ENCODE results near the gene ZNF513.

The ZNF513 gene

DNA sequence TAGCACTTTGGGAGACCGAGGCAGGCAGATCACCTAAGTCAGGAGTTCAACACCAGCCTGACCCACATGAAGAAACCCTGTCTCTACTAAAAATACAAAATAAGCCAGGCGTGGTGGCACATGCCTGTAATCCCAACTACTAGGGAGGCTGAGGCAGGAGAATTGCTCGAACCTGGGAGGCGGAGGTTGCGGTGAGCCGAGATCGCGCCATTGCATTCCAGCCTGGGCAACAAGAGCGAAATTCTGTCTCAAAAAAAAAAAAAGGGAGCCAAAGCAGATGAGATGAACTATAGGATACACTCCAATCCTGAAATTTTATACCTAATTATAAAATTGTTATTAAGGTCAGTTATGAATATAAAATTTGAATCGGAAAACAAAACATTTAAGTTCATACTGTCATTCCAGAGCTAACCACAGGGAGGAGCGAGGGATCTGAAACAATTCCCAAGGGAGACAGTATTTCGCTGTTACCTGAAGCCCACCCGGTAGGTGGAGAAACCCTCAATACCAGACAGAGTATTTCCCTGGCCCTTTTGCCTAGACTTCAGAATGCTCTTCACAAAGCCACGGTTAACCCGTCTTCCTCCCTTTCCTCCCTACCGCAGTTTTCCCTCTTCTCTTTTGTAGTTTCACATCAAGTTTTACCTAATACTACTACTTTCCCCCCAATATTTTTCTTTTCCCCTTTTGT is 27.4 kb upstream of the ZNF513 start:
- DNase-seq (ENCODE audit: low read depth), result no peak
- TF ChIP-seq, protein P1, sequence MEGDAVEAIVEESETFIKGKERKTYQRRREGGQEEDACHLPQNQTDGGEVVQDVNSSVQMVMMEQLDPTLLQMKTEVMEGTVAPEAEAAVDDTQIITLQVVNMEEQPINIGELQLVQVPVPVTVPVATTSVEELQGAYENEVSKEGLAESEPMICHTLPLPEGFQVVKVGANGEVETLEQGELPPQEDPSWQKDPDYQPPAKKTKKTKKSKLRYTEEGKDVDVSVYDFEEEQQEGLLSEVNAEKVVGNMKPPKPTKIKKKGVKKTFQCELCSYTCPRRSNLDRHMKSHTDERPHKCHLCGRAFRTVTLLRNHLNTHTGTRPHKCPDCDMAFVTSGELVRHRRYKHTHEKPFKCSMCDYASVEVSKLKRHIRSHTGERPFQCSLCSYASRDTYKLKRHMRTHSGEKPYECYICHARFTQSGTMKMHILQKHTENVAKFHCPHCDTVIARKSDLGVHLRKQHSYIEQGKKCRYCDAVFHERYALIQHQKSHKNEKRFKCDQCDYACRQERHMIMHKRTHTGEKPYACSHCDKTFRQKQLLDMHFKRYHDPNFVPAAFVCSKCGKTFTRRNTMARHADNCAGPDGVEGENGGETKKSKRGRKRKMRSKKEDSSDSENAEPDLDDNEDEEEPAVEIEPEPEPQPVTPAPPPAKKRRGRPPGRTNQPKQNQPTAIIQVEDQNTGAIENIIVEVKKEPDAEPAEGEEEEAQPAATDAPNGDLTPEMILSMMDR (IDR thresholded peaks at IDR 0.05; ENCODE audit: low read depth, low read length, missing control alignments), result peak; percentile 35
- peak overlapping the region; percentile 95 for H3K4me3 ChIP-seq (ENCODE audit: low read depth, low read length)

DNA sequence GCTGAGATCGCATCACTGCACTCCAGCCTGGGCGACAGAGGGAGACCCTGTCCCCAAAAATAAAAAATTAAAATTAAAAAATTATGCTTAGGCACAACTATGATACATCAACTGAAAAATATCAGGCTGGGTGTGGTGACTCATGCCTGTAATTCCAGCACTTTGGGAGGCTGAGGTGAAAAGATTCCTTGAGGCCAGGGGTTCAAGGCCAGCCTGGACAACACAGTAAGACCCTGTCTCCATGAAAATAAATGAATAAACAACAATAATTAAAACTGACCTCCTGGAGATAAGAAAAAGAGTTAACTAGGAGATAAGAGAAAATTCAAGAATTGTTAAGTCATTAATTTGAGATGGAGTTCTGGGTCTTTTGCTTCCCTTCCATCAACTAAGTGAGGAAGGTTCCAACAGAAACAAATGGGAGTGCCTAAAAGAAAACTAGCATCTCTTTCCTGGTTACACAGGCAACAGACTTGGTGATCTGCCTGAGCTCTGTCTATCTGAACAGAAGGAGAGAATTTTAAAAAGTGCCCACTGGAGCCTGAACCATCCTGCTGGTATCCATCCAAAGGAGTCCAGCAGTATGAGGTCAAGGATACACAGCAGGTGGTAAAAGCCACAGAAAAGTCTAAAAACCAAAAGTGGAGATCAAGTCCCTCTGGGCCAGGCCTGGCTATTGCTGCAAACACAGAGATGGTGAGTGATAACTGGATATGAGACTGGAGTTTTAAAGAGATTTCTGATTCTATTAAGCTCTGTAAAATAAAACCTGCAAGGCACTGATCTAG is 20.0 kb upstream of the ZNF513 start:
- DNase-seq (ENCODE audit: low read depth), result no peak
- no peak overlapping the region for H3K4me3 ChIP-seq (ENCODE audit: low read depth, low read length)
- TF ChIP-seq, protein P1 (IDR thresholded peaks at IDR 0.05; ENCODE audit: low read depth, low read length, missing control alignments), result no peak

DNA sequence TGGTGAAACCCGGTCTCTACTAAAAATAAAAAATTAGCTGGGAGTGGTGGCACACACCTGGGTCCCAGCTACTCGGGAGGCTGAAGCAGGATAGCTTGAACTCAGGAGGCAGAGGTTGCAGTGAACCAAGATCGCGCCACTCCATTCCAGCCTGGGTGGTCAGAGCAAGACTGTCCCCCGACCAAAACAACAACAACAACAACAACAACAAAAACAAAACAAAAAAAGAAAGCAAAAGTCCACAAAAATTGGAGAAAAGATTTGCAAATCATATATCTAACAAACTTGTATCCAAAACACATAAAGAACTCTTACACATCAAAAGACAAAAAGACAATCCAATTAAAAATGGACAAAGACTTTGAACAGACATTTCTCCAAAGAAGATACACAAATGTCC is 18.4 kb upstream of the ZNF513 start:
- H3K4me3 ChIP-seq (ENCODE audit: low read depth, low read length), result no peak overlapping the region
- TF ChIP-seq, protein P1 (IDR thresholded peaks at IDR 0.05; ENCODE audit: low read depth, low read length, missing control alignments), result no peak
- DNase-seq (ENCODE audit: low read depth), result no peak

DNA sequence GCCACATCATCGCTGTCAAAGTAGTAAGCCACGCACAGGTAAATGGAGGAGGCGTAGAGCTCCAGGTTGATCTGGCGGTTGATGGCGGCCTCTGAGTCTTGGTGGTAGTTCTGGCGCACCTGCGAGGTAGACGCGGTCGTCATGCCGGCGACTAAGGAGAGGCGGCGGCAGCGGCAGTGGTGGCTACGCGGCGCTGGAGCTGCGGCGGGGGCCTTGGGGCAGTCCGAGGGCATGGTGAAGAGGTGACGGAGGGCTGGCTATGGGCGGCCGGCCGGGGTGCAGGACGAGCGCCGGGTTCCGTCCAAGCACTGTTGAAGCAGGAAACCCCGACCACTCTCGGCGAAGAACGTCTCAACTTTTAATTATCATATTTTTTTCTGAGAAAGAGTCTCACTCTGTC is 12.7 kb upstream of the ZNF513 start:
- no peak for DNase-seq (ENCODE audit: low read depth)
- TF ChIP-seq, protein P1 (IDR thresholded peaks at IDR 0.05; ENCODE audit: low read depth, low read length, missing control alignments), result no peak
- H3K4me3 ChIP-seq (ENCODE audit: low read depth, low read length), result no peak overlapping the region

DNA sequence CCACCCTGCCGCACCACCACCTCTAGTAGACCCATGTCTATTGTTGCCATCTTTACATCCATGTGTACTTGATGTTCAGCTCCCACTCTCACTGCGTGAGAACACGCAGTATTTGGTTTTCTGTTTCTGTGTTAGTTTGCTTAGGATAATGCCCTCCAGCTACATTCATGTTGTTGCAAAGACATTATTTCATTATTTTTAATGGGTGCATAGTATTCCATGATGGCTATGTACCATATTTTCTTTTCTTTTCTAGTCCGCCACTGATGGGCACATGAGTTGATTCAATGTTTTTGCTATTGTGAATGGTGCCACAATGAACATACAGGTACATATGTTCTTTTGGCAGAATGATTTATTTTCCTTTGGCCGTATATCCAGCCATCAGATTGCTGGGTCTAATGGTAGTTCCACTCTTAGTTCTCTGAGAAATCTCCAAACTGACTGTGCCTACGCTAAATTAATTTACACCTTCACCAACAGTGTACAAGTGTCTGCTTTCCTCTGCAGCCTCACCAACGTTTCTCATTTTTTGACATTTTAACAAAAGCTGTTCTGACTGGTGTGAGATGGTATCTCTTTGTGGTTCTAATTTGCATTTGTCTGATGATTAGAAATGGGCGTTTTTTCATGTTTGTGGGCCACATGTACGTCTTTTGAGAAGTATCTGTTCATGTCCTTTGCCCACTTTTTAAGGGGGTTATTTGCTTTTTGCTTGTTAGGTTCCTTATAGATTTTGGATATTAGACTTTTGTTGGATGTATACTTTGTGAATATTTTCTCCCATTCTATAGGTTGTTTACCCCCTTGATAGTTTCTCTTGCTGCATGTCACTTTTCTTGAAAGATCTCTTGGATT is 10.5 kb upstream of the ZNF513 start:
- DNase-seq (ENCODE audit: low read depth), result no peak
- H3K4me3 ChIP-seq (ENCODE audit: low read depth, low read length), result no peak overlapping the region
- TF ChIP-seq, protein P1 (IDR thresholded peaks at IDR 0.05; ENCODE audit: low read depth, low read length, missing control alignments), result no peak

DNA sequence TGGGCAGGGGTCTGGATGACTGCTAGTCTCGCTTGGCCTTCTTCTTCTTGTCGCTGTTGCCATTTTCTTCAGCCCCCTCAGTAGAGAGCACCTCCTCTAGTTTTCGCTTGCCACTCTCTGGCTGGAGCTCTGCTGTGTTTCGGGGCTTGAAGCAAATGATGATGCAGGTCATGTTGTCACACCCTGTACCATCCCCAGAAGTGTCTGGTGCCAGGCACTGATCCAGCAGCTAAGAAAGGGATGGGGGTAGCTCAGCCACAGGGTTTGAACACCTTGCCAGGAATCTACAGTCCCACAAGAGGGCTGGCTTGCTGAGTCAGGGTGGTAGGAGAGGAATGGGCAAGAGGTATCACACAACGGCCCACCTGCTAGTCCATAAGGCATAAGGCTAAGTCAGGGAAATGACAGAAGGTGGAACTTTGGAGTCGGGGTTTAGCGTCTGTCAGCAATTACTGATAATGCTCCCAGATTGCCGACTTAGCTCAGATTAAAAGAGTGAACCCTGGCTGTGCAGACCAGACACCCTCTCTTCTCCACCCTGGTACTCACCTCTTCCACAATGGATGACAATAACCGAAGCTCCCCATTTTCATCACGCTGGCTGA is 1.1 kb upstream of the ZNF513 start:
- no peak for DNase-seq (ENCODE audit: low read depth)
- H3K4me3 ChIP-seq (ENCODE audit: low read depth, low read length), result no peak overlapping the region
- TF ChIP-seq, protein P1 (IDR thresholded peaks at IDR 0.05; ENCODE audit: low read depth, low read length, missing control alignments), result no peak

Measured in GM12864 (cell line).